Stimulated activated CD4-positive, alpha-beta T cell treated with anti-CD3 and anti-CD28 coated beads, TNF-alpha, amount 100 ng/mL, for 48 hours (primary cell): ENCODE measurements around the gene PCDHGA12.
"Not testable (repeated sequence)": the region's sequence is repeated elsewhere in the genome, so short reads cannot be mapped to it uniquely, and the experiment has no call there.

ENCODE experiments used
- DNase-seq, 3 donors: peaks; one replicate each; pipeline ENCODE4 v3.0.0-alpha.2; 2020; ENCODE audit warnings: low read depth in 3 of 3

PCDHGA12 gene

DNA sequence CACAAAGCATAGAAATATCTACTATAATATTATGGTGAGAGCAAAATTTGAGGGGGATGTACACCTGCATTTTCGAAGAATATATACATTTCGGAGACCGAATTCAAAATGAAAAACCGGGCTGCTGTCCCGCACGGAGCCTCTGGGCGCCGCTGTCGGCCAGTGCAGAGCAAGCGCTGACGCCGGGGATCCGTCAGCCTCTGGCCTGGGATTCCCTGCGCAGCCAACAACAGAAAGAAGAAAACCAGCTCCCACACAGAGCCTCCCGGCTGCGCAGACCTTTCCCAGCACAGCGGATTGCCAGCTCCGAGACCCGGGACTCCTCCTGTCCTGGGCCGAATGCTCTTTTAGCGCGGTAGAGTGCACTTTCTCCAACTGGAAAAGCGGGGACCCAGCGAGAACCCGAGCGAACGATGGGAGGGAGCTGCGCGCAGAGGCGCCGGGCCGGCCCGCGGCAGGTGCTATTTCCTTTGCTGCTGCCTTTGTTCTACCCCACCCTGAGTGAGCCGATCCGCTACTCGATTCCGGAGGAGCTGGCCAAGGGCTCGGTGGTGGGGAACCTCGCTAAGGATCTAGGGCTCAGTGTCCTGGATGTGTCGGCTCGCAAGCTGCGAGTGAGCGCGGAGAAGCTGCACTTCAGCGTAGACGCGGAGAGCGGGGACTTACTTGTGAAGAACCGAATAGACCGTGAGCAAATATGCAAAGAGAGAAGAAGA, 22.4 kb upstream of the PCDHGA12 start, which contains the start of gene PCDHGB6:
Gene PCDHGB6, plus strand, starts transcription at position 232 of the 716 bp plus-strand sequence. Its CDS starts 182 bp downstream, at position 414.
- not testable (repeated sequence) for DNase-seq

DNA sequence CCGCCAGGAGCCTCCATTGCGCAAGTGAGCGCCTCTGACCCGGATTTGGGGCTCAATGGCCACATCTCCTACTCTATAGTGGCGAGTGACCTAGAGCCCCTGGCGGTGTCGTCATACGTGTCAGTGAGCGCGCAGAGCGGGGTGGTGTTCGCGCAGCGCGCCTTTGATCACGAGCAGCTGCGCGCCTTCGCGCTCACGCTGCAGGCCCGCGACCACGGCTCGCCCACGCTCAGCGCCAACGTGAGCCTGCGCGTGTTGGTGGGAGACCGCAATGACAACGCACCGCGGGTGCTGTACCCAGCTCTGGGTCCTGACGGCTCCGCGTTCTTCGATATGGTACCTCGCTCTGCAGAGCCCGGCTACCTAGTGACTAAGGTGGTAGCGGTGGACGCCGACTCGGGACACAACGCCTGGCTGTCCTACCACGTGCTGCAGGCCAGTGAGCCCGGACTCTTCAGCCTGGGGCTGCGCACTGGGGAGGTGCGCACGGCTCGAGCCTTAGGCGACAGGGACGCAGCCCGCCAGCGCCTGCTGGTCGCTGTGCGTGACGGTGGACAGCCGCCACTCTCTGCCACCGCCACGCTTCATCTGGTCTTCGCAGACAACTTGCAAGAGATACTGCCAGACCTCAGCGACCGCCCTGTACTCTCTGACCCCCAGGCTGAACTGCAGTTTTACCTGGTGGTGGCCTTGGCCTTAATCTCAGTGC, 20.6 kb upstream of the PCDHGA12 start:
- DNase-seq: no peak

DNA sequence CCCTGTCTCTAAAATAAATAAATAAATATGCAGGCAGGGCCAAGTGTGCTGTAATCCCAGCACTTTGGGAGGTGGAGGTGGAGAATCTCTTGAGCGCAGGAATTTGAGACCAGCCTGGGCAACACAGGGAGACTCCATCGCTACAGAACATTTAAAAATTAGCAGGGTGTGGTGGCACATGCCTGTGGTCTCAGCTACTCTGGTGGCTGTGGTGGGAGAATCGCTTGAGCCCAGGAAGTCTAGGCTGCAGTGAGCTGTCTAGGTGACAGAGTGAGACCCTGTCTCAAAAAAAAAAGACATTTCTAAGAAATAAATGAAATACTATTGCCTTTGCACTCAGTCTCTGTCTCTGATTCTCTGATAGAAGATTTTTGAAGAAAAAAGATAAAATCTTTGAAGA, 18.7 kb upstream of the PCDHGA12 start:
- no peak for DNase-seq

DNA sequence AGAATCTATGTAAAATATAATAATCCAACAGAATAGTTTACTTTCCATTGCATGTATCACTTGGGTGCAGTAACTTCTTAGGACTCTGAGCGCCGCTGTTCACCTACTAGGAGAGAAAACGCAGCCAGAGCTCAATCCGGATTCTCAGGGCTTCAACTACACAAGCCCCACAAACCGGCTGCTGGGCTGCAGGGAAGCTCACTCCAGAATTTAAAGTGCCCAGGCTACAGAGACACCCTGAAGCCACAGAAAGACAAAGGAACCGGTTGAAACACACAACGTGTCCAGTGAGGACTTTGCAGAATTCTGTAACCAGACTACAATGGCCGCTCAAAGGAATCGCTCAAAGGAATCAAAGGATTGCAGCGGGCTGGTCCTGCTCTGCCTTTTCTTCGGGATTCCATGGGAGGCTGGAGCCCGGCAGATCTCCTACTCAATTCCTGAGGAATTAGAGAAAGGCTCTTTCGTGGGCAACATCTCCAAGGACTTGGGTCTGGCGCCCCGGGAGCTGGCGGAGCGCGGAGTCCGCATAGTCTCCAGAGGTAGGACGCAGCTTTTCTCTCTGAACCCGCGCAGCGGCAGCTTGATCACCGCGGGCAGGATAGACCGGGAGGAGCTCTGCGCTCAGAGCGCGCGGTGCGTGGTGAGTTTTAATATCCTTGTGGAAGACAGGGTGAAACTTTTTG, 17.3 kb upstream of the PCDHGA12 start, which contains the start of gene PCDHGA10:
Gene PCDHGA10, plus strand, starts transcription at position 134 of the 686 bp plus-strand sequence. Its CDS starts 189 bp downstream, at position 323.
- peak in 1 of 3 donors; percentile 22 for DNase-seq

DNA sequence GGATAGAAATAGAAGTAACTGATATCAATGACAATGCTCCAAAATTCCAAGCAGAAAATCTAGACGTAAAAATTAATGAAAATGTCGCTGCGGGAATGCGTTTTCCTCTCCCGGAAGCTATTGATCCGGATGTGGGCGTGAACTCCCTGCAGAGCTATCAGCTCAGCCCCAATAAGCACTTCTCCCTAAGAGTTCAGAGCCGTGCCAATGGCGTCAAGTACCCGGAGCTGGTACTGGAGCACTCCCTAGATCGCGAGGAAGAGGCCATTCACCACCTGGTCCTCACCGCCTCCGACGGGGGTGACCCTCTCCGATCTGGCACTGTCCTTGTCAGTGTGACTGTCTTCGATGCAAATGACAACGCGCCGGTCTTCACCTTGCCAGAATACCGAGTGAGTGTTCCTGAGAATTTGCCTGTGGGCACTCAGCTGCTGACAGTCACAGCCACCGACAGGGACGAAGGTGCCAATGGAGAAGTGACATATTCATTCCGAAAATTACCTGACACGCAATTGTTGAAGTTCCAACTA, 16.7 kb upstream of the PCDHGA12 start:
- no peak for DNase-seq

DNA sequence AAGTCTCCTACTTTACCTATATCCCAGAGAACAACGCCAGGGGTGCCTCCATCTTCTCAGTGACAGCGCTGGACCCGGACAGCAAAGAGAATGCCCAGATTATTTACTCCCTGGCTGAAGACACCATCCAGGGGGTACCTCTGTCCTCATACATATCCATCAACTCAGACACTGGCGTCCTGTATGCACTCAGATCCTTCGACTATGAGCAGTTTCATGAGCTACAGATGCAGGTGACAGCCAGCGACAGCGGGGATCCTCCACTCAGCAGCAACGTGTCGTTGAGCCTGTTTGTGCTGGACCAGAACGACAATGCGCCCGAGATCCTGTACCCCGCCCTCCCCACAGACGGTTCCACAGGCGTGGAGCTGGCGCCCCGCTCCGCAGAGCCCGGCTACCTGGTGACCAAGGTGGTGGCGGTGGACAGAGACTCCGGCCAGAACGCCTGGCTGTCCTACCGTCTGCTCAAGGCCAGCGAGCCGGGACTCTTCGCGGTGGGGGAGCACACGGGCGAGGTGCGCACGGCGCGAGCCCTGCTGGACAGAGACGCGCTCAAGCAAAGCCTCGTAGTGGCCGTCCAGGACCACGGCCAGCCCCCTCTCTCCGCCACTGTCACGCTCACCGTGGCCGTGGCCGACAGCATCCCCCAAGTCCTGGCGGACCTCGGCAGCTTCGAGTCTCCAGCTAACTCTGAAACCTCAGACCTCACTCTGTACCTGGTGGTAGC, 15.6 kb upstream of the PCDHGA12 start:
- not testable (repeated sequence) for DNase-seq

DNA sequence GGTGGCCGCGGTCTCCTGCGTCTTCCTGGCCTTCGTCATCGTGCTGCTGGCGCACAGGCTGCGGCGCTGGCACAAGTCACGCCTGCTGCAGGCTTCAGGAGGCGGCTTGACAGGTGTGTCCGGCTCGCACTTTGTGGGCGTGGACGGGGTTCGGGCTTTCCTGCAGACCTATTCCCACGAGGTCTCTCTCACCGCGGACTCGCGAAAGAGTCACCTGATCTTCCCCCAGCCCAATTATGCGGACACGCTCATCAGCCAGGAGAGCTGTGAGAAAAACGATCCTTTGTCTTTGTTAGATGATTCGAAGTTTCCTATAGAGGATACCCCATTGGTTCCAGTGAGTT, 15.1 kb upstream of the PCDHGA12 start:
- DNase-seq: not testable (repeated sequence)

DNA sequence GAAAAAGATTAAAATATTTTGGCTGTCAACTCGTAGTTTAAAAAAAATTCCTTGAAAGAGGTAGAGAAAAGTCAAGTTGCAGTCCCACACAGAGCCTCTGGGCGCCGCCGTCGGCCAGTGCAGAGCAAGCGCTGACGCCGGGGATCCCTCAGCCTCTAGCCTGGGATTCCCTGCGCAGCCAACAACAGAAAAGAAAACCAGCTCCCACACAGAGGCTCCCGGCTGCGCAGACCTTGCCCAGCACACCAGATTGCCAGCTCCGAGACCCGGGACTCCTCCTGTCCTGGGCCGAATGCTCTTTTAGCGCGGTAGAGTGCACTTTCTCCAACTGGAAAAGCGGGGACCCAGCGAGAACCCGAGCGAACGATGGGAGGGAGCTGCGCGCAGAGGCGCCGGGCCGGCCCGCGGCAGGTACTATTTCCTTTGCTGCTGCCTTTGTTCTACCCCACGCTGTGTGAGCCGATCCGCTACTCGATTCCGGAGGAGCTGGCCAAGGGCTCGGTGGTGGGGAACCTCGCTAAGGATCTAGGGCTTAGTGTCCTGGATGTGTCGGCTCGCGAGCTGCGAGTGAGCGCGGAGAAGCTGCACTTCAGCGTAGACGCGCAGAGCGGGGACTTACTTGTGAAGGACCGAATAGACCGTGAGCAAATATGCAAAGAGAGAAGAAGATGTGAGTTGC, 12.7 kb upstream of the PCDHGA12 start, which contains the start of gene PCDHGB7:
Gene PCDHGB7, plus strand, starts transcription at position 184 of the 679 bp plus-strand sequence. Its CDS starts 183 bp downstream, at position 367.
- peak in 2 of 3 donors; percentile 19 to 50 for DNase-seq

DNA sequence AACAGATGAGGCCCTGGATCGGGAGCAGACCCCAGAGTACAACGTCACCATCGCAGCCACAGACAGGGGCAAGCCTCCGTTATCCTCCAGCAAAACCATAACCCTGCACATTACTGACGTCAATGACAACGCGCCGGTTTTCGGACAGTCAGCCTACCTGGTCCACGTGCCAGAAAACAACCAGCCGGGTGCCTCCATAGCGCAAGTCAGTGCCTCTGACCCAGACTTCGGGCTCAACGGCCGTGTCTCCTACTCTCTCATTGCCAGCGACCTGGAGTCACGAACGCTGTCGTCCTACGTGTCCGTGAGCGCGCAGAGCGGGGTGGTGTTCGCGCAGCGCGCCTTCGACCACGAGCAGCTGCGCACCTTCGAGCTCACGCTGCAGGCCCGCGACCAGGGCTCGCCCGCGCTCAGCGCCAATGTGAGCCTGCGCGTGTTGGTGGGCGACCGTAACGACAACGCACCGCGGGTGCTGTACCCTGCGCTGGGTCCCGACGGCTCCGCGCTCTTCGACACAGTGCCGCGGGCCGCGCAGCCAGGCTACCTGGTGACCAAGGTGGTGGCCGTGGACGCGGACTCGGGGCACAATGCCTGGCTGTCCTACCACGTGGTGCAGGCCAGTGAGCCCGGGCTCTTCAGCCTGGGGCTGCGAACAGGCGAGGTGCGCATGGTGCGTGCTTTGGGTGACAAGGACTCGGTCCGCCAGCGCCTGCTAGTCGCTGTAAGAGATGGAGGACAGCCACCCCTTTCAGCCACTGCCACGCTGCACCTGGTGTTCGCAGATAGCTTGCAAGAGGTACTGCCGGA, 11.0 kb upstream of the PCDHGA12 start:
- no peak for DNase-seq

DNA sequence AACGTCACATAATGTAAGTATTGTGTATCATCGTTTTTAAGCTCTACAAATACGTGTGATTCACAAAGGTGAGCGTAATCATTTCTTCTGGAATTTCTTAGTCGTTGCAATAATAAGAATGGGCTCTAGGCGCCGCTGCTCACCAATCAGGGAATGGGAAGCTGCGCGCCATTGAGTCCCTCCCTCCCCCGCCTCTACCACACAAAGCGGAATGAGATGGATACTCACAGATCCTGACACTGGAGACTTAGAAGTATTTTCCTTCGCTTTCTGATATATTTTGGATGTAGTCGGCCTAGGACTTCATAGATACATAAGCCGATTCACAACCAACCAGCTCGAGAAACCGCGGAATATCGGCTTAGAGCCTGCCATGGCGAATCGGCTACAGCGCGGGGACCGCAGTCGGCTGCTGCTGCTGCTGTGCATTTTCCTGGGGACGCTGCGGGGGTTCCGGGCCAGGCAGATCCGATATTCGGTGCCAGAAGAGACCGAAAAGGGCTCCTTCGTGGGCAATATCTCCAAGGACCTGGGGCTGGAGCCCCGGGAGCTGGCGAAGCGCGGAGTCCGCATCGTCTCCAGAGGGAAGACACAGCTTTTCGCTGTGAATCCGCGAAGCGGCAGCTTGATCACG, 9.3 kb upstream of the PCDHGA12 start, which contains the start of gene PCDHGA11:
Gene PCDHGA11, plus strand, starts transcription at position 197 of the 634 bp plus-strand sequence. Its CDS starts 177 bp downstream, at position 374.
- peak in 1 of 3 donors; percentile 24 for DNase-seq

DNA sequence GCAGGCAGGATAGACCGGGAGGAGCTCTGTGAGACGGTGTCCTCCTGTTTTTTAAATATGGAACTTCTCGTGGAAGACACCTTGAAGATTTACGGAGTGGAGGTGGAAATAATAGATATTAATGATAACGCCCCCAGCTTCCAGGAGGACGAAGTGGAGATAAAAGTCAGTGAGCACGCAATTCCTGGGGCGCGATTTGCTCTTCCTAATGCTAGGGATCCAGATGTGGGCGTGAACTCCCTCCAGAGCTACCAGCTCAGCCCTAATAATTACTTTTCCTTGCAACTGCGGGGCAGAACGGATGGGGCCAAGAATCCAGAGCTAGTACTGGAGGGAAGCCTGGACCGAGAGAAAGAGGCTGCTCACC, 8.8 kb upstream of the PCDHGA12 start:
- DNase-seq: no peak

DNA sequence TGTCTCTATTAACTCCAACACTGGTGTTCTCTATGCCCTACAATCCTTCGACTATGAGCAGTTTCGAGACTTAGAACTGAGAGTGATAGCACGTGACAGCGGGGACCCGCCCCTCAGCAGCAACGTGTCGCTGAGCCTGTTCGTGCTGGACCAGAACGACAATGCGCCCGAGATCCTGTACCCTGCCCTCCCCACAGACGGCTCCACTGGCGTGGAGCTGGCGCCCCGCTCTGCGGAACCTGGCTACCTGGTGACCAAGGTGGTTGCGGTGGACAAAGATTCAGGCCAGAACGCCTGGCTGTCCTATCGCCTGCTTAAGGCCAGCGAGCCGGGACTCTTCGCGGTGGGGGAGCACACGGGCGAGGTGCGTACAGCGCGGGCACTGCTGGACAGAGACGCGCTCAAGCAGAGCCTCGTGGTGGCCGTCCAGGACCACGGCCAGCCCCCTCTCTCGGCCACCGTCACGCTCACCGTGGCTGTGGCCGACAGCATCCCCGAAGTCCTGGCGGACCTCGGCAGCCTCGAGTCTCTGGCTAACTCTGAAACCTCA, 7.5 kb upstream of the PCDHGA12 start:
- no peak for DNase-seq

DNA sequence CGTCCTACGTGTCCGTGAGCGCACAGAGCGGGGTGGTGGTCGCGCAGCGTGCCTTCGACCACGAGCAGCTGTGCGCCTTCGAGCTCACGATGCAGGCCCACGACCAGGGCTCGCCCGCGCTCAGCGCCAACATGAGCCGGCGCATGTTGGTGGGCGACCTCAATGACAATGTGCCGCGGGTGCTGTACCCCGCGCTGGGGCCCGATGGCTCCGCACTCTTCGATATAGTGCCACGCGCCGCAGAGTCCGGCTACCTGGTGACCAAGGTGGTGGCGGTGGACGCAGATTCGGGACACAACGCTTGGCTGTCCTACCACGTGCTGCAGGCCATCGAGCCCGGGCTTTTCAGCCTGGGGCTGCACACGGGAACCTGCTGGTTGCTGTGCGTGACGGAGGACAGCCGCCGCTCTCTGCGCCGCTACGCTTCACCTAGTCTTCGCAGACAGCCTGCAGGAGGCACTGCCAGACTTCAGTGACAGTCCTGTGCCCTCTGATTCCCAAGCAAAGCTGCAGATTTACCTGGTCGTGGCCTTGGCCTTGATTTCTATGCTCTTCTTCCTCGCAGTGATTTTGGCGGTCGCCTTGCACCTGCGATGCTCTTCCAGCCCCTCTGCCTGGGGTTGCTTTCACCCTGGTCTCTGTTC, 2.4 kb upstream of the PCDHGA12 start:
- DNase-seq: no peak

DNA sequence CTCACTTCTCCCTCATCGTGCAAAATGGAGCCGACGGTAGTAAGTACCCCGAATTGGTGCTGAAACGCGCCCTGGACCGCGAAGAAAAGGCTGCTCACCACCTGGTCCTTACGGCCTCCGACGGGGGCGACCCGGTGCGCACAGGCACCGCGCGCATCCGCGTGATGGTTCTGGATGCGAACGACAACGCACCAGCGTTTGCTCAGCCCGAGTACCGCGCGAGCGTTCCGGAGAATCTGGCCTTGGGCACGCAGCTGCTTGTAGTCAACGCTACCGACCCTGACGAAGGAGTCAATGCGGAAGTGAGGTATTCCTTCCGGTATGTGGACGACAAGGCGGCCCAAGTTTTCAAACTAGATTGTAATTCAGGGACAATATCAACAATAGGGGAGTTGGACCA, 979 bp downstream of the PCDHGA12 start:
- DNase-seq: no peak

DNA sequence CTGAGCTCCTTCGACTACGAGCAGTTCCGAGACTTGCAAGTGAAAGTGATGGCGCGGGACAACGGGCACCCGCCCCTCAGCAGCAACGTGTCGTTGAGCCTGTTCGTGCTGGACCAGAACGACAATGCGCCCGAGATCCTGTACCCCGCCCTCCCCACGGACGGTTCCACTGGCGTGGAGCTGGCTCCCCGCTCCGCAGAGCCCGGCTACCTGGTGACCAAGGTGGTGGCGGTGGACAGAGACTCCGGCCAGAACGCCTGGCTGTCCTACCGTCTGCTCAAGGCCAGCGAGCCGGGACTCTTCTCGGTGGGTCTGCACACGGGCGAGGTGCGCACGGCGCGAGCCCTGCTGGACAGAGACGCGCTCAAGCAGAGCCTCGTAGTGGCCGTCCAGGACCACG, 2.0 kb downstream of the PCDHGA12 start:
- not testable (repeated sequence) for DNase-seq

DNA sequence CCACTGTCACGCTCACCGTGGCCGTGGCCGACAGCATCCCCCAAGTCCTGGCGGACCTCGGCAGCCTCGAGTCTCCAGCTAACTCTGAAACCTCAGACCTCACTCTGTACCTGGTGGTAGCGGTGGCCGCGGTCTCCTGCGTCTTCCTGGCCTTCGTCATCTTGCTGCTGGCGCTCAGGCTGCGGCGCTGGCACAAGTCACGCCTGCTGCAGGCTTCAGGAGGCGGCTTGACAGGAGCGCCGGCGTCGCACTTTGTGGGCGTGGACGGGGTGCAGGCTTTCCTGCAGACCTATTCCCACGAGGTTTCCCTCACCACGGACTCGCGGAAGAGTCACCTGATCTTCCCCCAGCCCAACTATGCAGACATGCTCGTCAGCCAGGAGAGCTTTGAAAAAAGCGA, 2.4 kb downstream of the PCDHGA12 start:
- not testable (repeated sequence) for DNase-seq

DNA sequence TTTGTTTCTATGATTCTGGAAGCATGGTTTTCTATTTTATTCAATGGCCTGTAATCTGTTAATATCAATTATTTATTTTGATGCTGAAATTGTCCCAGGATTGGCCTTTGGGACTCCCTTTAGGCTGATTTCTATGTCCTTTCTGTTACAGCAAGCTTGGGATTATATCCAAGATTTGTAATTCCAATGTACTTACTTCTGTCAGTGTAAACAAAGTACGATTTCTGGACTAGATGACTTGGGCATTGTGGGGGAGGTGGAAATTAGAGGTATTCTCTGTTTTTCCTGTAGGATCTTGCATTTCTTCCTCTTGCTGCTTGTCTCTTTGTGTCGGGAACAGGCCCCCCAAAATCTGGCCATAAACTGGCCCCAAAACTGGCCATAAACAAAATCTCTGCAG, 3.7 kb downstream of the PCDHGA12 start:
- DNase-seq: no peak

DNA sequence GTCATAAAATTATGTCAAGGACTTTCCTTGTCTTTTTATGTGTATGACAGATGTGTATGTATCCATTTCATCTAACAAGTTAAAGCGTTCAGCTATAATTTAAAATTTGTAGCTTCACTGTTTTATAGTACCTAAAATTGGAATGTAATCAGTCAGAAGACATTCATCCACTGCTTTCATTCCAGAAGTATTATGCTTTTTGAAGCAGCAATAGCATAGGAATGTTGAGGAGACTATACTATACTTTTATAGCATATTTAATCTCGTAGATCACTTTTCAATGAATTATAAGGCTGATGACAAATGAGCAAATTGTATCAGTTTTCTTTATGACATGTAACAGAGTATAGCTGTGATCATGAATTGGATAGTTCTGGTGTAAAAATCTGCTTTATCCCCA, 6.9 kb downstream of the PCDHGA12 start:
- DNase-seq: no peak
